ENCODE results near the gene CRADD.

- no peak for TF ChIP-seq POLR2A (IDR thresholded peaks at IDR 0.05)
- no peak for TF ChIP-seq CTCF (IDR thresholded peaks at IDR 0.05 in 8 of 11, conservative IDR thresholded peaks at IDR 0.05 in 3 of 11)
These were observed 117.6 kb downstream of the CRADD start for GRCh38 chr12:93794738-93795137.
